Measurements from ENCODE around the gene IGF2BP2. TPM values are rescaled to one million over a fixed set of nuclear protein-coding genes. Genes with fewer than 3 reads are reported as not detected.

IGF2BP2 gene
- total and polyA plus RNA-seq, 9 of the 15 experiments (the other 6 are each of a cell fraction or from before 2014, with no cell fraction given) = 3.2 to 59.6 (median 30.5) TPM

DNA sequence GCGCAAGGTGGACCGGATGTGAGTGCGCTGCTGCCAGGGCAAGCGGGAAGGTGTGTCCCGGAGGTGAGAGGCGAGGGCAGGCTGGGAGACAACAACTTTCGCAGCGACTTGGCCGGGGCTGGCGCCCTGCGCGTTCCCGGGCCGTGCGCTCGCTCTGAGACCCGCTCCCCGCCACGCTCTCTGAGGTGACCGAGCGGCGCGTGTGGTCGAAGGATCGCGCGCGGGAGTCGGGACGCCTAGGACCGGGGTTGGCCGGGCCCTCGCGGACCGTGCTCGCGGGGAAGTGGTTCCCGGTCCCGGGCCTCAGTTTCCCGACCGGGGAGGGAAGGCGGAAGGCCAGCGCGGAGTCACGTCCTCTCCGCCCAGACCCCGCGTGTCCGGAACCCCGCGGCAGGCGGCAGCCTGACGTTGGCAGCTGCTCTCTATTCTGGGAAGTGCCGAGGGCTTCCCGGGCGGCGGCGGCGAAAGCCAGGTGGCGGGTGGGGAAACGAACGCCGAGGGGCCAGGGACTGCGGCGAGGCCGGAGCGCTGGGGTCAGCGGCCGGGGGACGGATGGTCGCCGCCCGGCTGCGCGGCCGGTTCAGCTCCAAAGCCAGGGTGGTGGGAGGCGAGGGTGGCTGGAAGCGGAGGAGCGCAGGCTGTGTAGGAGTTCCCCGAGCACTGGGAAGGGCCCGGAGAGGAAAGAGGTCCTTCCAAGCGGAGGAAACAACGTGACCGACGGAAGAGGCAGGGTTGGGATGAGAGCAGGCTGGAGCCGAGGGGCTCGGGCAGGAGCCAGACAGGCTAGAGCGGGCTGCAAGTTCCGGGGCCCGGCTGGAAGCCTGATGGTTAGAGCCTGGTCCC lies 1.0 kb upstream of the IGF2BP2 start (continued):
- TF ChIP-seq, protein P1, sequence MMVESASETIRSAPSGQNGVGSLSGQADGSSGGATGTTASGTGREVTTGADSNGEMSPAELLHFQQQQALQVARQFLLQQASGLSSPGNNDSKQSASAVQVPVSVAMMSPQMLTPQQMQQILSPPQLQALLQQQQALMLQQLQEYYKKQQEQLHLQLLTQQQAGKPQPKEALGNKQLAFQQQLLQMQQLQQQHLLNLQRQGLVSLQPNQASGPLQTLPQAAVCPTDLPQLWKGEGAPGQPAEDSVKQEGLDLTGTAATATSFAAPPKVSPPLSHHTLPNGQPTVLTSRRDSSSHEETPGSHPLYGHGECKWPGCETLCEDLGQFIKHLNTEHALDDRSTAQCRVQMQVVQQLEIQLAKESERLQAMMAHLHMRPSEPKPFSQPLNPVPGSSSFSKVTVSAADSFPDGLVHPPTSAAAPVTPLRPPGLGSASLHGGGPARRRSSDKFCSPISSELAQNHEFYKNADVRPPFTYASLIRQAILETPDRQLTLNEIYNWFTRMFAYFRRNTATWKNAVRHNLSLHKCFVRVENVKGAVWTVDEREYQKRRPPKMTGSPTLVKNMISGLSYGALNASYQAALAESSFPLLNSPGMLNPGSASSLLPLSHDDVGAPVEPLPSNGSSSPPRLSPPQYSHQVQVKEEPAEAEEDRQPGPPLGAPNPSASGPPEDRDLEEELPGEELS (CRISPR knock-in tag; IDR thresholded peaks at IDR 0.05; ENCODE audit: borderline replicate concordance) = no peak; the same call in 1 of the 2 replicates
- TF ChIP-seq PTBP1 (IDR thresholded peaks at IDR 0.05; ENCODE audit: low read depth, low read length) (no peak), MCM7 (IDR thresholded peaks at IDR 0.05) (no peak), KLF6 (CRISPR knock-in tag; IDR thresholded peaks at IDR 0.05; ENCODE audit: borderline replicate concordance) (no peak), ZNF174 (CRISPR knock-in tag; IDR thresholded peaks at IDR 0.05) (no peak), HNRNPUL1 (IDR thresholded peaks at IDR 0.05; ENCODE audit: low read length) (no peak)
- TF ChIP-seq, protein P2, sequence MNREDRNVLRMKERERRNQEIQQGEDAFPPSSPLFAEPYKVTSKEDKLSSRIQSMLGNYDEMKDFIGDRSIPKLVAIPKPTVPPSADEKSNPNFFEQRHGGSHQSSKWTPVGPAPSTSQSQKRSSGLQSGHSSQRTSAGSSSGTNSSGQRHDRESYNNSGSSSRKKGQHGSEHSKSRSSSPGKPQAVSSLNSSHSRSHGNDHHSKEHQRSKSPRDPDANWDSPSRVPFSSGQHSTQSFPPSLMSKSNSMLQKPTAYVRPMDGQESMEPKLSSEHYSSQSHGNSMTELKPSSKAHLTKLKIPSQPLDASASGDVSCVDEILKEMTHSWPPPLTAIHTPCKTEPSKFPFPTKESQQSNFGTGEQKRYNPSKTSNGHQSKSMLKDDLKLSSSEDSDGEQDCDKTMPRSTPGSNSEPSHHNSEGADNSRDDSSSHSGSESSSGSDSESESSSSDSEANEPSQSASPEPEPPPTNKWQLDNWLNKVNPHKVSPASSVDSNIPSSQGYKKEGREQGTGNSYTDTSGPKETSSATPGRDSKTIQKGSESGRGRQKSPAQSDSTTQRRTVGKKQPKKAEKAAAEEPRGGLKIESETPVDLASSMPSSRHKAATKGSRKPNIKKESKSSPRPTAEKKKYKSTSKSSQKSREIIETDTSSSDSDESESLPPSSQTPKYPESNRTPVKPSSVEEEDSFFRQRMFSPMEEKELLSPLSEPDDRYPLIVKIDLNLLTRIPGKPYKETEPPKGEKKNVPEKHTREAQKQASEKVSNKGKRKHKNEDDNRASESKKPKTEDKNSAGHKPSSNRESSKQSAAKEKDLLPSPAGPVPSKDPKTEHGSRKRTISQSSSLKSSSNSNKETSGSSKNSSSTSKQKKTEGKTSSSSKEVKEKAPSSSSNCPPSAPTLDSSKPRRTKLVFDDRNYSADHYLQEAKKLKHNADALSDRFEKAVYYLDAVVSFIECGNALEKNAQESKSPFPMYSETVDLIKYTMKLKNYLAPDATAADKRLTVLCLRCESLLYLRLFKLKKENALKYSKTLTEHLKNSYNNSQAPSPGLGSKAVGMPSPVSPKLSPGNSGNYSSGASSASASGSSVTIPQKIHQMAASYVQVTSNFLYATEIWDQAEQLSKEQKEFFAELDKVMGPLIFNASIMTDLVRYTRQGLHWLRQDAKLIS (CRISPR knock-in tag; IDR thresholded peaks at IDR 0.05) = peak; percentile 88
- TF ChIP-seq, protein P3, sequence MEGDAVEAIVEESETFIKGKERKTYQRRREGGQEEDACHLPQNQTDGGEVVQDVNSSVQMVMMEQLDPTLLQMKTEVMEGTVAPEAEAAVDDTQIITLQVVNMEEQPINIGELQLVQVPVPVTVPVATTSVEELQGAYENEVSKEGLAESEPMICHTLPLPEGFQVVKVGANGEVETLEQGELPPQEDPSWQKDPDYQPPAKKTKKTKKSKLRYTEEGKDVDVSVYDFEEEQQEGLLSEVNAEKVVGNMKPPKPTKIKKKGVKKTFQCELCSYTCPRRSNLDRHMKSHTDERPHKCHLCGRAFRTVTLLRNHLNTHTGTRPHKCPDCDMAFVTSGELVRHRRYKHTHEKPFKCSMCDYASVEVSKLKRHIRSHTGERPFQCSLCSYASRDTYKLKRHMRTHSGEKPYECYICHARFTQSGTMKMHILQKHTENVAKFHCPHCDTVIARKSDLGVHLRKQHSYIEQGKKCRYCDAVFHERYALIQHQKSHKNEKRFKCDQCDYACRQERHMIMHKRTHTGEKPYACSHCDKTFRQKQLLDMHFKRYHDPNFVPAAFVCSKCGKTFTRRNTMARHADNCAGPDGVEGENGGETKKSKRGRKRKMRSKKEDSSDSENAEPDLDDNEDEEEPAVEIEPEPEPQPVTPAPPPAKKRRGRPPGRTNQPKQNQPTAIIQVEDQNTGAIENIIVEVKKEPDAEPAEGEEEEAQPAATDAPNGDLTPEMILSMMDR (IDR thresholded peaks at IDR 0.05 in 2 of 3, conservative IDR thresholded peaks at IDR 0.05 in 1 of 3; ENCODE audit: insufficient read depth in 2 of 3, low read depth in 1 of 3, low read length in 3 of 3) = no peak
- TF ChIP-seq, protein P4, sequence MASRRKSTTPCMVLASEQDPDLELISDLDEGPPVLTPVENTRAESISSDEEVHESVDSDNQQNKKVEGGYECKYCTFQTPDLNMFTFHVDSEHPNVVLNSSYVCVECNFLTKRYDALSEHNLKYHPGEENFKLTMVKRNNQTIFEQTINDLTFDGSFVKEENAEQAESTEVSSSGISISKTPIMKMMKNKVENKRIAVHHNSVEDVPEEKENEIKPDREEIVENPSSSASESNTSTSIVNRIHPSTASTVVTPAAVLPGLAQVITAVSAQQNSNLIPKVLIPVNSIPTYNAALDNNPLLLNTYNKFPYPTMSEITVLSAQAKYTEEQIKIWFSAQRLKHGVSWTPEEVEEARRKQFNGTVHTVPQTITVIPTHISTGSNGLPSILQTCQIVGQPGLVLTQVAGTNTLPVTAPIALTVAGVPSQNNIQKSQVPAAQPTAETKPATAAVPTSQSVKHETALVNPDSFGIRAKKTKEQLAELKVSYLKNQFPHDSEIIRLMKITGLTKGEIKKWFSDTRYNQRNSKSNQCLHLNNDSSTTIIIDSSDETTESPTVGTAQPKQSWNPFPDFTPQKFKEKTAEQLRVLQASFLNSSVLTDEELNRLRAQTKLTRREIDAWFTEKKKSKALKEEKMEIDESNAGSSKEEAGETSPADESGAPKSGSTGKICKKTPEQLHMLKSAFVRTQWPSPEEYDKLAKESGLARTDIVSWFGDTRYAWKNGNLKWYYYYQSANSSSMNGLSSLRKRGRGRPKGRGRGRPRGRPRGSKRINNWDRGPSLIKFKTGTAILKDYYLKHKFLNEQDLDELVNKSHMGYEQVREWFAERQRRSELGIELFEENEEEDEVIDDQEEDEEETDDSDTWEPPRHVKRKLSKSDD (conservative IDR thresholded peaks at IDR 0.05; ENCODE audit: low read length) = no peak
